Measurements from ENCODE around the gene MRPS33. TPM values are rescaled to one million over a fixed set of nuclear protein-coding genes. Genes with fewer than 3 reads are reported as not detected.

Gene MRPS33
- total and polyA plus RNA-seq, 2 of the 13 experiments (the other 11 are each of a cell fraction or from before 2014, with no cell fraction given): 50.9 to 91.0 TPM

- TF ChIP-seq, protein P1, sequence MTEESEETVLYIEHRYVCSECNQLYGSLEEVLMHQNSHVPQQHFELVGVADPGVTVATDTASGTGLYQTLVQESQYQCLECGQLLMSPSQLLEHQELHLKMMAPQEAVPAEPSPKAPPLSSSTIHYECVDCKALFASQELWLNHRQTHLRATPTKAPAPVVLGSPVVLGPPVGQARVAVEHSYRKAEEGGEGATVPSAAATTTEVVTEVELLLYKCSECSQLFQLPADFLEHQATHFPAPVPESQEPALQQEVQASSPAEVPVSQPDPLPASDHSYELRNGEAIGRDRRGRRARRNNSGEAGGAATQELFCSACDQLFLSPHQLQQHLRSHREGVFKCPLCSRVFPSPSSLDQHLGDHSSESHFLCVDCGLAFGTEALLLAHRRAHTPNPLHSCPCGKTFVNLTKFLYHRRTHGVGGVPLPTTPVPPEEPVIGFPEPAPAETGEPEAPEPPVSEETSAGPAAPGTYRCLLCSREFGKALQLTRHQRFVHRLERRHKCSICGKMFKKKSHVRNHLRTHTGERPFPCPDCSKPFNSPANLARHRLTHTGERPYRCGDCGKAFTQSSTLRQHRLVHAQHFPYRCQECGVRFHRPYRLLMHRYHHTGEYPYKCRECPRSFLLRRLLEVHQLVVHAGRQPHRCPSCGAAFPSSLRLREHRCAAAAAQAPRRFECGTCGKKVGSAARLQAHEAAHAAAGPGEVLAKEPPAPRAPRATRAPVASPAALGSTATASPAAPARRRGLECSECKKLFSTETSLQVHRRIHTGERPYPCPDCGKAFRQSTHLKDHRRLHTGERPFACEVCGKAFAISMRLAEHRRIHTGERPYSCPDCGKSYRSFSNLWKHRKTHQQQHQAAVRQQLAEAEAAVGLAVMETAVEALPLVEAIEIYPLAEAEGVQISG (CRISPR knock-in tag; IDR thresholded peaks at IDR 0.05): peak; percentile 100
- TF ChIP-seq KDM1A (CRISPR knock-in tag; IDR thresholded peaks at IDR 0.05): no peak; the same call in 1 of the 2 replicates
- no peak for TF ChIP-seq HDAC6 (IDR thresholded peaks at IDR 0.05; ENCODE audit: low read depth, low read length)
- TF ChIP-seq NFE2L2 (IDR thresholded peaks at IDR 0.05; ENCODE audit: low read length): 0 out of 2 replicates have a peak, but pooled peaks have one; percentile 11
- peak; percentile 88; the same call in 1 of the 2 replicates for TF ChIP-seq ZNF430 (CRISPR knock-in tag; IDR thresholded peaks at IDR 0.05)
- TF ChIP-seq ZZZ3 (CRISPR knock-in tag; IDR thresholded peaks at IDR 0.05; ENCODE audit: borderline replicate concordance): peak; percentile 82; the same call in 1 of the 2 replicates
- TF ChIP-seq, protein P2, sequence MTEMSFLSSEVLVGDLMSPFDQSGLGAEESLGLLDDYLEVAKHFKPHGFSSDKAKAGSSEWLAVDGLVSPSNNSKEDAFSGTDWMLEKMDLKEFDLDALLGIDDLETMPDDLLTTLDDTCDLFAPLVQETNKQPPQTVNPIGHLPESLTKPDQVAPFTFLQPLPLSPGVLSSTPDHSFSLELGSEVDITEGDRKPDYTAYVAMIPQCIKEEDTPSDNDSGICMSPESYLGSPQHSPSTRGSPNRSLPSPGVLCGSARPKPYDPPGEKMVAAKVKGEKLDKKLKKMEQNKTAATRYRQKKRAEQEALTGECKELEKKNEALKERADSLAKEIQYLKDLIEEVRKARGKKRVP (CRISPR knock-in tag; IDR thresholded peaks at IDR 0.05): peak in 1 of 2 experiments; percentile 28; a peak in 1 of 4 replicates
- TF ChIP-seq CENPT (CRISPR knock-in tag; IDR thresholded peaks at IDR 0.05; ENCODE audit: low read depth): no peak
- TF ChIP-seq FOXA3 (CRISPR knock-in tag; IDR thresholded peaks at IDR 0.05): peak; percentile 40; the same call in 1 of the 2 replicates
- peak; percentile 62; the same call in 1 of the 2 replicates for TF ChIP-seq ZBTB3 (CRISPR knock-in tag; IDR thresholded peaks at IDR 0.05; ENCODE audit: borderline replicate concordance, low read depth)
- TF ChIP-seq, protein P3, sequence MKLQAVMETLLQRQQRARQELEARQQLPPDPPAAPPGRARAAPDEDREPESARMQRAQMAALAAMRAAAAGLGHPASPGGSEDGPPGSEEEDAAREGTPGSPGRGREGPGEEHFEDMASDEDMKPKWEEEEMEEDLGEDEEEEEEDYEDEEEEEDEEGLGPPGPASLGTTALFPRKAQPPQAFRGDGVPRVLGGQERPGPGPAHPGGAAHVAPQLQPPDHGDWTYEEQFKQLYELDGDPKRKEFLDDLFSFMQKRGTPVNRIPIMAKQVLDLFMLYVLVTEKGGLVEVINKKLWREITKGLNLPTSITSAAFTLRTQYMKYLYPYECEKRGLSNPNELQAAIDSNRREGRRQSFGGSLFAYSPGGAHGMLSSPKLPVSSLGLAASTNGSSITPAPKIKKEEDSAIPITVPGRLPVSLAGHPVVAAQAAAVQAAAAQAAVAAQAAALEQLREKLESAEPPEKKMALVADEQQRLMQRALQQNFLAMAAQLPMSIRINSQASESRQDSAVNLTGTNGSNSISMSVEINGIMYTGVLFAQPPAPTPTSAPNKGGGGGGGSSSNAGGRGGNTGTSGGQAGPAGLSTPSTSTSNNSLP (IDR thresholded peaks at IDR 0.05; ENCODE audit: low read depth, low read length): 0 out of 2 replicates have a peak, but pooled peaks have one; percentile 48
- no peak for TF ChIP-seq U2AF2 (IDR thresholded peaks at IDR 0.05; ENCODE audit: low read depth, low read length)
- no peak; the same call in 1 of the 2 replicates for TF ChIP-seq ZFP36L2 (CRISPR knock-in tag; IDR thresholded peaks at IDR 0.05)
- TF ChIP-seq MAFK (conservative IDR thresholded peaks at IDR 0.05 in 1 of 2, IDR thresholded peaks at IDR 0.05 in 1 of 2; ENCODE audit: low read length in 2 of 2): no peak
- TF ChIP-seq RFX1 (IDR thresholded peaks at IDR 0.05): no peak
- TF ChIP-seq CEBPG (CRISPR knock-in tag; IDR thresholded peaks at IDR 0.05): no peak
- no peak for TF ChIP-seq ZKSCAN5 (CRISPR knock-in tag; IDR thresholded peaks at IDR 0.05)
- TF ChIP-seq, protein P4, sequence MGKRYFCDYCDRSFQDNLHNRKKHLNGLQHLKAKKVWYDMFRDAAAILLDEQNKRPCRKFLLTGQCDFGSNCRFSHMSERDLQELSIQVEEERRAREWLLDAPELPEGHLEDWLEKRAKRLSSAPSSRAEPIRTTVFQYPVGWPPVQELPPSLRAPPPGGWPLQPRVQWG (CRISPR knock-in tag; IDR thresholded peaks at IDR 0.05; ENCODE audit: borderline replicate concordance, low read depth): no peak
- peak; percentile 99 for TF ChIP-seq POLR2G (IDR thresholded peaks at IDR 0.05; ENCODE audit: low read depth, low read length)
- TF ChIP-seq ELF4 (CRISPR knock-in tag; IDR thresholded peaks at IDR 0.05; ENCODE audit: borderline replicate concordance): peak; percentile 43; the same call in 1 of the 2 replicates
- 0 out of 2 replicates have a peak, but pooled peaks have one; percentile 19 for TF ChIP-seq NFIC (IDR thresholded peaks at IDR 0.05; ENCODE audit: low read length)
- TF ChIP-seq, protein P5, sequence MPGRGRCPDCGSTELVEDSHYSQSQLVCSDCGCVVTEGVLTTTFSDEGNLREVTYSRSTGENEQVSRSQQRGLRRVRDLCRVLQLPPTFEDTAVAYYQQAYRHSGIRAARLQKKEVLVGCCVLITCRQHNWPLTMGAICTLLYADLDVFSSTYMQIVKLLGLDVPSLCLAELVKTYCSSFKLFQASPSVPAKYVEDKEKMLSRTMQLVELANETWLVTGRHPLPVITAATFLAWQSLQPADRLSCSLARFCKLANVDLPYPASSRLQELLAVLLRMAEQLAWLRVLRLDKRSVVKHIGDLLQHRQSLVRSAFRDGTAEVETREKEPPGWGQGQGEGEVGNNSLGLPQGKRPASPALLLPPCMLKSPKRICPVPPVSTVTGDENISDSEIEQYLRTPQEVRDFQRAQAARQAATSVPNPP (CRISPR knock-in tag; IDR thresholded peaks at IDR 0.05): peak; percentile 79; the same call in 1 of the 2 replicates
Measured at GRCh38 chr7:141014524-141015395, at the start of gene MRPS33 (continued).

Measured in HepG2 (cell line).